Endothelial cell of umbilical vein (primary cell): Measurements from ENCODE around the gene PSMC1. TPM values are rescaled to one million over a fixed set of nuclear protein-coding genes. Genes with fewer than 3 reads are reported as not detected.

Experiments used
- BruUV-seq: library from RNA; stranded (reverse); fragments of 400-500 nt; replicated peaks from 2 replicates; lab custom pipeline; 2021; lab: Mats Ljungman, UMichigan
- CTCF ChIA-PET: fragments of 300-600, 350-600 bp; sonication (Branson Sonifier 250); formaldehyde crosslinking; loops from one replicate; lab custom pipeline; 2021; ENCODE audit warnings: antibody characterized with exemption, inconsistent platforms; lab: Charles Lee
- POLR2A ChIA-PET: fragments of 300-600, 350-600 bp; sonication (Branson Sonifier 250); formaldehyde crosslinking; loops from one replicate; lab custom pipeline; 2021; ENCODE audit warnings: antibody characterized with exemption, inconsistent platforms; lab: Charles Lee
- DNase-seq: peaks from one replicate; pipeline ENCODE4 v3.0.0-alpha.2; 2011; ENCODE audit warnings: low read depth, low spot score
- FAIRE-seq: peaks from 2 replicates; lab custom pipeline; 2011; peaks lifted over from hg19 to GRCh38; lab: Jason Lieb, UNC
- H2AFZ ChIP-seq: 2 replicates; pipeline ENCODE4 v1.6.0; 2012; ENCODE audit warnings: low read depth, low read length, control low read depth, inconsistent platforms
- H3K27ac ChIP-seq: 2 replicates; pipeline ENCODE4 v1.5.1; 2011; ENCODE audit warnings: low read depth, mild to moderate bottlenecking, control low read depth, low read length, moderate library complexity; ENCODE audit not compliant: insufficient read depth
- H3K27me3 ChIP-seq, 2 experiments: 2 replicates each; pipeline versions ENCODE4 v1.6.0 to v1.6.1; 2011; ENCODE audit warnings: low read length in 2 of 2, mixed read lengths in 1 of 2; ENCODE audit not compliant: control insufficient read depth in 2 of 2, insufficient read depth in 2 of 2
- H3K36me3 ChIP-seq, 2 experiments: 2 replicates in 1 of 2; 3 replicates in 1 of 2; pipeline ENCODE4 v1.5.1; 2011; ENCODE audit warnings: low read length in 2 of 2, mild to moderate bottlenecking in 1 of 2, moderate library complexity in 1 of 2; ENCODE audit not compliant: control insufficient read depth in 2 of 2, insufficient read depth in 2 of 2; ENCODE audit errors: extremely low read depth in 1 of 2
- H3K4me1 ChIP-seq: 3 replicates; pipeline ENCODE4 v1.5.1; 2011; ENCODE audit warnings: mild to moderate bottlenecking, low read length; ENCODE audit not compliant: control insufficient read depth, insufficient read depth; ENCODE audit errors: extremely low read depth
- H3K4me2 ChIP-seq: 2 replicates; pipeline ENCODE4 v1.6.1; 2011; ENCODE audit warnings: low read length, control low read depth, mixed read lengths; ENCODE audit not compliant: insufficient read depth
- H3K4me3 ChIP-seq, 3 experiments: fragments of 200-600 bp in 1 of 3; sonication (generic), shearing (Covaris generic) in 1 of 3; replicated peaks in 1 of 3; 2 replicates each; pipeline ENCODE4 v1.5.1; 2011 to 2016; ENCODE audit warnings: control low read depth in 3 of 3, low read length in 3 of 3, mild to moderate bottlenecking in 2 of 3, inconsistent platforms in 1 of 3, low read depth in 1 of 3, moderate library complexity in 1 of 3; ENCODE audit not compliant: insufficient read depth in 1 of 3
- H3K79me2 ChIP-seq: 2 replicates; pipeline ENCODE4 v1.6.0; 2012; ENCODE audit warnings: low read length, inconsistent platforms; ENCODE audit not compliant: control insufficient read depth, insufficient read depth
- H3K9ac ChIP-seq: replicated peaks from 2 replicates; pipeline ENCODE3; 2011; ENCODE audit warnings: low read length, control low read depth; ENCODE audit not compliant: insufficient read depth; ENCODE audit errors: extremely low read depth
- H3K9me1 ChIP-seq: replicated peaks from 3 replicates; pipeline ENCODE4 v1.6.0; 2011; ENCODE audit warnings: mild to moderate bottlenecking, low read length; ENCODE audit not compliant: control insufficient read depth, insufficient read depth; ENCODE audit errors: extremely low read depth
- H3K9me3 ChIP-seq: replicated peaks from 2 replicates; pipeline ENCODE4 v1.5.1; 2012; ENCODE audit warnings: low read length, inconsistent platforms; ENCODE audit not compliant: control insufficient read depth, insufficient read depth
- H4K20me1 ChIP-seq: replicated peaks from 2 replicates; pipeline ENCODE3; 2011; ENCODE audit warnings: mild to moderate bottlenecking, low read length; ENCODE audit not compliant: control insufficient read depth, insufficient read depth; ENCODE audit errors: extremely low read depth
- EZH2 ChIP-seq: IDR thresholded peaks from 2 replicates; pipeline ENCODE4 v1.6.1; 2012; ENCODE audit warnings: borderline replicate concordance, low read depth, mild to moderate bottlenecking, moderate library complexity, low read length, inconsistent platforms; ENCODE audit not compliant: severe bottlenecking
- FOS ChIP-seq: IDR thresholded peaks from 2 replicates; pipeline ENCODE4 v1.6.1; 2011; ENCODE audit warnings: mild to moderate bottlenecking, low read length, moderate library complexity, borderline replicate concordance; ENCODE audit not compliant: insufficient read depth
- GATA2 ChIP-seq: IDR thresholded peaks from 2 replicates; pipeline ENCODE4 v1.7.0; 2011; ENCODE audit warnings: low read depth, mild to moderate bottlenecking, moderate library complexity, mixed read lengths, low read length; ENCODE audit not compliant: insufficient read length, insufficient read depth
- JUN ChIP-seq: IDR thresholded peaks from 2 replicates; pipeline ENCODE4 v1.6.1; 2011; ENCODE audit warnings: borderline replicate concordance, low read depth; ENCODE audit not compliant: insufficient read length, insufficient read depth
- MAX ChIP-seq: IDR thresholded peaks from 2 replicates; pipeline ENCODE4 v1.6.1; 2011; ENCODE audit not compliant: insufficient read depth, insufficient read length
- MYC ChIP-seq: IDR thresholded peaks from one replicate; pipeline ENCODE4 v1.6.1; 2011; ENCODE audit warnings: mild to moderate bottlenecking, low read depth, low read length
- POLR2A ChIP-seq: IDR thresholded peaks from 2 replicates; pipeline ENCODE4 v1.6.1; 2012; ENCODE audit warnings: low read depth, mild to moderate bottlenecking, control low read depth, low read length
- POLR2AphosphoS5 ChIP-seq: IDR thresholded peaks from 2 replicates; pipeline ENCODE4 v1.6.1; 2012; ENCODE audit warnings: low read depth, mild to moderate bottlenecking, control low read depth, low read length, moderate library complexity; ENCODE audit not compliant: insufficient read depth
- dilution Hi-C: fragments of 300-500 bp; cut with MboI; formaldehyde crosslinking; loops from one replicate; pipeline ENCODE4 v1.15.0; 2019; ENCODE audit warnings: low sequenced_read_pairs; ENCODE audit not compliant: extremely low pct_ligation_motif_present
- intact Hi-C: fragments of 100-400 bp; cut with micrococcal nuclease; formaldehyde crosslinking; loops from one replicate; pipeline ENCODE4 v1.10.0; 2022
- polyA plus RNA-seq, 4 experiments: library from polyadenylated mRNA; depleted of rRNA in 3 of 4; stranded (reverse) in 3 of 4; unstranded in 1 of 4; fragments of >200 nt; gene quantifications; 2 replicates each; pipeline versions ENCODE4 v1.2.1 to v1.2.3, GENCODE V29; 2011 to 2012; ENCODE audit warnings: missing spikeins in 1 of 4
- total RNA-seq: library from RNA; stranded (reverse); gene quantifications from 2 replicates; pipeline ENCODE4 v1.2.3, GENCODE V29; 2021
- TF ChIP-seq, protein P1 (sequence below), 2 donors: IDR thresholded peaks; 1 replicate in 1 of 2; 2 replicates in 1 of 2; pipeline ENCODE4 v1.5.1; 2011; ENCODE audit warnings: low read length in 2 of 2, mild to moderate bottlenecking in 2 of 2, moderate library complexity in 2 of 2, control low read depth in 1 of 2, inconsistent platforms in 1 of 2, low read depth in 1 of 2; ENCODE audit not compliant: insufficient read depth in 1 of 2; ENCODE audit errors: extremely low read depth in 1 of 2

PSMC1 gene
- total and polyA plus RNA-seq, 2 donors (not counting 3 experiments of a cell fraction or from before 2014, with no cell fraction given), result 77.4 to 129 TPM

- no peaks in the 10 kb centered on the region for H4K20me1 ChIP-seq
These were observed 61.7 kb downstream of the PSMC1 start for GRCh38 chr14:90318016-90318415.

GRCh38 chr14:90319173-90319572, 62.8 kb downstream of the PSMC1 start:
- Histone ChIP-seq H4K20me1 (no peaks in the 10 kb centered on the region), H3K9me1 (no peaks in the 10 kb centered on the region), H3K4me3 (no peak overlapping the region), H3K36me3 (peaks cover 0 to 1% of the 10 kb centered on the region in 2 experiments), H3K9ac (no peak overlapping the region), H3K4me2 (no peak overlapping the region), H2AFZ (no peak overlapping the region), H3K9me3 (no peaks in the 10 kb centered on the region), H3K27ac (no peak overlapping the region), H3K4me1 (no peaks in the 10 kb centered on the region), H3K79me2 (peaks cover 12% of the 10 kb centered on the region), H3K27me3 (no peaks in the 10 kb centered on the region)
- FAIRE-seq, result no peak
- intact Hi-C loops (no loop called here), dilution Hi-C loops (no loop called here)
- no peak for TF ChIP-seq EZH2
- no peak for TF ChIP-seq POLR2A
- TF ChIP-seq, protein P1, sequence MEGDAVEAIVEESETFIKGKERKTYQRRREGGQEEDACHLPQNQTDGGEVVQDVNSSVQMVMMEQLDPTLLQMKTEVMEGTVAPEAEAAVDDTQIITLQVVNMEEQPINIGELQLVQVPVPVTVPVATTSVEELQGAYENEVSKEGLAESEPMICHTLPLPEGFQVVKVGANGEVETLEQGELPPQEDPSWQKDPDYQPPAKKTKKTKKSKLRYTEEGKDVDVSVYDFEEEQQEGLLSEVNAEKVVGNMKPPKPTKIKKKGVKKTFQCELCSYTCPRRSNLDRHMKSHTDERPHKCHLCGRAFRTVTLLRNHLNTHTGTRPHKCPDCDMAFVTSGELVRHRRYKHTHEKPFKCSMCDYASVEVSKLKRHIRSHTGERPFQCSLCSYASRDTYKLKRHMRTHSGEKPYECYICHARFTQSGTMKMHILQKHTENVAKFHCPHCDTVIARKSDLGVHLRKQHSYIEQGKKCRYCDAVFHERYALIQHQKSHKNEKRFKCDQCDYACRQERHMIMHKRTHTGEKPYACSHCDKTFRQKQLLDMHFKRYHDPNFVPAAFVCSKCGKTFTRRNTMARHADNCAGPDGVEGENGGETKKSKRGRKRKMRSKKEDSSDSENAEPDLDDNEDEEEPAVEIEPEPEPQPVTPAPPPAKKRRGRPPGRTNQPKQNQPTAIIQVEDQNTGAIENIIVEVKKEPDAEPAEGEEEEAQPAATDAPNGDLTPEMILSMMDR (IDR thresholded peaks at IDR 0.05; ENCODE audit: extremely low read depth in 1 of 2, insufficient read depth in 1 of 2, low read depth in 1 of 2, low read length in 2 of 2), result no peak
- no peak for TF ChIP-seq MYC
- TF ChIP-seq GATA2, result no peak
- TF ChIP-seq POLR2AphosphoS5, result no peak
- no peak for TF ChIP-seq JUN
- no peak for TF ChIP-seq FOS
- no peak for TF ChIP-seq MAX
- ChIA-PET CTCF (no interaction called here), POLR2A (no interaction called here)
- no peak for DNase-seq
- BruUV-seq, result no TSS peak

More at GRCh38 chr14:90318016-90318415, 61.7 kb downstream of the PSMC1 start:
- no peak overlapping the region for H3K27ac ChIP-seq
- intact Hi-C loops (no loop called here), dilution Hi-C loops (no loop called here)
- peaks cover 7% of the 10 kb centered on the region for H3K79me2 ChIP-seq
- no TSS peak for BruUV-seq
- no peak for DNase-seq
- H3K4me2 ChIP-seq, result no peak overlapping the region
- FAIRE-seq, result no peak
- no peak for TF ChIP-seq FOS
- H3K9me3 ChIP-seq, result no peaks in the 10 kb centered on the region
- H3K9ac ChIP-seq, result no peak overlapping the region
- no peaks in the 10 kb centered on the region for H3K9me1 ChIP-seq
- CTCF ChIA-PET, result interaction anchor here (1.3 to 2.2 kb wide), 3 partner anchors 29 to 444 kb away, joined by 3 to 8 read pairs (median 4); no protein-coding TSS in a partner anchor
- H3K36me3 ChIP-seq, result peaks cover 0 to 6% of the 10 kb centered on the region in 2 experiments
- H3K27me3 ChIP-seq, result no peaks in the 10 kb centered on the region
- no peak overlapping the region for H3K4me3 ChIP-seq
- H2AFZ ChIP-seq, result no peak overlapping the region
- H3K4me1 ChIP-seq, result no peaks in the 10 kb centered on the region
- POLR2A ChIA-PET, result no interaction called here
